ENCODE data around the gene CCDC196. TPM values are rescaled to one million over a fixed set of nuclear protein-coding genes. Genes with fewer than 3 reads are reported as not detected.

CCDC196 gene
- total RNA-seq, 1 donor from 2014 or later = not detected

GRCh38 chr14:66482873-66483272 lies 3.3 kb upstream of the CCDC196 start:
- no peaks in the 10 kb centered on the region for H3K4me1 Mint-ChIP-seq (ENCODE audit: low read depth)
- no peaks in the 10 kb centered on the region for H3K27me3 Mint-ChIP-seq (ENCODE audit: low read depth)
- no peak for TF ChIP-seq CTCF (IDR thresholded peaks at IDR 0.05)
- H3K36me3 Mint-ChIP-seq (ENCODE audit: low read depth) = peaks cover 2% of the 10 kb centered on the region
- no peak overlapping the region for H3K27ac Mint-ChIP-seq (ENCODE audit: unreplicated experiment)
- no peaks in the 10 kb centered on the region for H3K9me3 Mint-ChIP-seq (ENCODE audit: low read depth)
- H3K4me3 Mint-ChIP-seq (ENCODE audit: unreplicated experiment) = no peak overlapping the region
- DNase-seq (ENCODE audit: low spot score) = no peak

- no peak for DNase-seq (ENCODE audit: low spot score)
- Mint-ChIP-seq H3K27ac (ENCODE audit: unreplicated experiment) (no peak overlapping the region), H3K9me3 (ENCODE audit: low read depth) (no peaks in the 10 kb centered on the region), H3K4me1 (ENCODE audit: low read depth) (no peaks in the 10 kb centered on the region), H3K36me3 (ENCODE audit: low read depth) (peaks cover 2% of the 10 kb centered on the region), H3K4me3 (ENCODE audit: unreplicated experiment) (no peak overlapping the region), H3K27me3 (ENCODE audit: low read depth) (no peaks in the 10 kb centered on the region)
- TF ChIP-seq CTCF (IDR thresholded peaks at IDR 0.05) = no peak
Measured at GRCh38 chr14:66483322-66483721, 2.8 kb upstream of the CCDC196 start.

GRCh38 chr14:66485029-66485428 lies 1.1 kb upstream of the CCDC196 start:
- peaks cover 2% of the 10 kb centered on the region for H3K36me3 Mint-ChIP-seq (ENCODE audit: low read depth)
- no peak for DNase-seq (ENCODE audit: low spot score)
- no peaks in the 10 kb centered on the region for H3K9me3 Mint-ChIP-seq (ENCODE audit: low read depth)
- TF ChIP-seq CTCF (IDR thresholded peaks at IDR 0.05) = no peak
- H3K4me3 Mint-ChIP-seq (ENCODE audit: unreplicated experiment) = no peak overlapping the region
- no peak overlapping the region for H3K27ac Mint-ChIP-seq (ENCODE audit: unreplicated experiment)
- H3K27me3 Mint-ChIP-seq (ENCODE audit: low read depth) = no peaks in the 10 kb centered on the region
- H3K4me1 Mint-ChIP-seq (ENCODE audit: low read depth) = no peaks in the 10 kb centered on the region

GRCh38 chr14:66487164-66487563 lies 993 bp downstream of the CCDC196 start:
- no peak overlapping the region for H3K4me3 Mint-ChIP-seq (ENCODE audit: unreplicated experiment)
- H3K9me3 Mint-ChIP-seq (ENCODE audit: low read depth) = no peaks in the 10 kb centered on the region
- no peaks in the 10 kb centered on the region for H3K27me3 Mint-ChIP-seq (ENCODE audit: low read depth)
- no peaks in the 10 kb centered on the region for H3K4me1 Mint-ChIP-seq (ENCODE audit: low read depth)
- peaks cover 2% of the 10 kb centered on the region for H3K36me3 Mint-ChIP-seq (ENCODE audit: low read depth)
- no peak for TF ChIP-seq CTCF (IDR thresholded peaks at IDR 0.05)
- no peak overlapping the region for H3K27ac Mint-ChIP-seq (ENCODE audit: unreplicated experiment)
- DNase-seq (ENCODE audit: low spot score) = no peak

- DNase-seq (ENCODE audit: low spot score) = no peak
- no peak for TF ChIP-seq CTCF (IDR thresholded peaks at IDR 0.05)
- H3K4me3 Mint-ChIP-seq (ENCODE audit: unreplicated experiment) = no peak overlapping the region
- no peaks in the 10 kb centered on the region for H3K27me3 Mint-ChIP-seq (ENCODE audit: low read depth)
- H3K4me1 Mint-ChIP-seq (ENCODE audit: low read depth) = peaks cover 1% of the 10 kb centered on the region
- no peaks in the 10 kb centered on the region for H3K9me3 Mint-ChIP-seq (ENCODE audit: low read depth)
- peaks cover under 1% of the 10 kb centered on the region for H3K36me3 Mint-ChIP-seq (ENCODE audit: low read depth)
- no peak overlapping the region for H3K27ac Mint-ChIP-seq (ENCODE audit: unreplicated experiment)
Measured at GRCh38 chr14:66490143-66491111, 4.3 kb downstream of the CCDC196 start.

Measured in chondrocyte (in vitro differentiated cells).